ENCODE data around the gene CISD1. TPM values are rescaled to one million over a fixed set of nuclear protein-coding genes. Genes with fewer than 3 reads are reported as not detected.

The CISD1 gene
- total and polyA plus RNA-seq, 2 donors (not counting 3 experiments of a cell fraction or from before 2014, with no cell fraction given) = 25.5 to 53.0 TPM

- no peaks in the 10 kb centered on the region for H3K9me1 ChIP-seq (replicated peaks; ENCODE audit: control insufficient read depth, extremely low read depth, insufficient read depth, low read length)
- intact Hi-C loops (cut with micrococcal nuclease) = no loop called here
- no peaks in the 10 kb centered on the region for H3K4me1 ChIP-seq (ENCODE audit: control insufficient read depth, extremely low read depth, insufficient read depth, low read length)
- no peak overlapping the region for H3K4me3 ChIP-seq (replicated peaks in 1 of 3; ENCODE audit: insufficient read depth in 1 of 3, low read depth in 1 of 3, low read length in 3 of 3)
- H3K4me2 ChIP-seq (ENCODE audit: insufficient read depth, low read length) = no peak overlapping the region
- no peaks in the 10 kb centered on the region for H3K9me3 ChIP-seq (replicated peaks; ENCODE audit: control insufficient read depth, insufficient read depth, low read length)
- H3K27ac ChIP-seq (ENCODE audit: insufficient read depth, low read depth, low read length) = no peak overlapping the region
- H3K79me2 ChIP-seq (ENCODE audit: control insufficient read depth, insufficient read depth, low read length) = no peaks in the 10 kb centered on the region
- H3K27me3 ChIP-seq (ENCODE audit: control insufficient read depth in 2 of 2, insufficient read depth in 2 of 2, low read length in 2 of 2) = peaks cover 8 to 21% of the 10 kb centered on the region in 2 experiments
- BruUV-seq (replicated peaks) = no TSS peak
- H4K20me1 ChIP-seq (replicated peaks; ENCODE audit: control insufficient read depth, extremely low read depth, insufficient read depth, low read length) = no peaks in the 10 kb centered on the region
- dilution Hi-C loops (cut with MboI; ENCODE audit: extremely low pct_ligation_motif_present, low sequenced_read_pairs) = no loop called here
- no peak overlapping the region for H2AFZ ChIP-seq (ENCODE audit: low read depth, low read length)
- no peak overlapping the region for H3K9ac ChIP-seq (replicated peaks; ENCODE audit: extremely low read depth, insufficient read depth, low read length)
- TF ChIP-seq POLR2A (IDR thresholded peaks at IDR 0.05; ENCODE audit: low read depth, low read length) = no peak
- no peak for TF ChIP-seq JUN (IDR thresholded peaks at IDR 0.05; ENCODE audit: borderline replicate concordance, insufficient read depth, insufficient read length, low read depth)
- TF ChIP-seq MAX (IDR thresholded peaks at IDR 0.05; ENCODE audit: insufficient read depth, insufficient read length) = no peak
- no peak for TF ChIP-seq GATA2 (IDR thresholded peaks at IDR 0.05; ENCODE audit: insufficient read depth, insufficient read length, low read depth, low read length)
- no peak for TF ChIP-seq POLR2AphosphoS5 (IDR thresholded peaks at IDR 0.05; ENCODE audit: insufficient read depth, low read depth, low read length)
- no peak for TF ChIP-seq EZH2 (IDR thresholded peaks at IDR 0.05; ENCODE audit: borderline replicate concordance, low read depth, low read length, severe bottlenecking)
- TF ChIP-seq CTCF (IDR thresholded peaks at IDR 0.05; ENCODE audit: extremely low read depth in 1 of 2, insufficient read depth in 1 of 2, low read depth in 1 of 2, low read length in 2 of 2) = no peak
- no peak for TF ChIP-seq MYC (IDR thresholded peaks at IDR 0.05; ENCODE audit: low read depth, low read length)
- TF ChIP-seq FOS (IDR thresholded peaks at IDR 0.05; ENCODE audit: borderline replicate concordance, insufficient read depth, low read length) = no peak
- FAIRE-seq (no peak), DNase-seq (ENCODE audit: low read depth, low spot score) (no peak)
- no peaks in the 10 kb centered on the region for H3K36me3 ChIP-seq (ENCODE audit: control insufficient read depth in 2 of 2, extremely low read depth in 1 of 2, insufficient read depth in 2 of 2, low read length in 2 of 2)
- ChIA-PET CTCF (no interaction called here), POLR2A (no interaction called here)
Observed at GRCh38 chr10:58311026-58311425, 42.1 kb downstream of the CISD1 start.
